Natural killer cell (primary cell): ENCODE measurements around the gene GLIPR2. TPM values are rescaled to one million over a fixed set of nuclear protein-coding genes. Genes with fewer than 3 reads are reported as not detected.

Experiments used
- ATAC-seq, 3 donors: fragments of 150-1000 bp in 2 of 3; fragments of 200-7000 bp in 1 of 3; cut with Tn5 transposase; 1 replicate in 1 of 3; 2 replicates in 2 of 3; pipeline ENCODE4 v1.10.0; 2021; ENCODE audit warnings: mild to moderate bottlenecking in 2 of 3, moderate library complexity in 2 of 3
- DNase-seq, 2 donors: peaks; one replicate each; pipeline versions ENCODE4 v3.0.0 to v3.0.0-alpha.2; 2013 to 2021; ENCODE audit warnings: mixed read lengths in 1 of 2
- H3K27ac ChIP-seq: one replicate; pipeline ENCODE4 v1.5.1; 2013; ENCODE audit warnings: mild to moderate bottlenecking, low read length
- H3K27me3 ChIP-seq: one replicate; pipeline ENCODE4 v1.6.1; 2013; ENCODE audit warnings: low read length; ENCODE audit not compliant: control insufficient read depth, insufficient read depth
- H3K36me3 ChIP-seq: one replicate; pipeline ENCODE4 v1.6.1; 2013; ENCODE audit warnings: low read length; ENCODE audit not compliant: control insufficient read depth, insufficient read depth
- H3K4me1 ChIP-seq: one replicate; pipeline ENCODE4 v1.6.1; 2013; ENCODE audit warnings: low read length; ENCODE audit not compliant: control insufficient read depth, insufficient read depth
- H3K4me3 ChIP-seq: one replicate; pipeline ENCODE4 v1.5.1; 2013; ENCODE audit warnings: low read length
- H3K9me3 ChIP-seq: one replicate; pipeline ENCODE4 v1.6.1; 2013; ENCODE audit warnings: low read length; ENCODE audit not compliant: control insufficient read depth, insufficient read depth
- H3K27ac Mint-ChIP-seq, 2 donors: one replicate each; pipeline ENCODE4 v1.8.0; 2022; ENCODE audit warnings: mild to moderate bottlenecking in 2 of 2, mixed read lengths in 2 of 2, moderate library complexity in 1 of 2
- H3K27me3 Mint-ChIP-seq, 2 donors: one replicate each; pipeline ENCODE4 v1.8.0; 2022; ENCODE audit warnings: low read depth in 2 of 2, mixed read lengths in 2 of 2
- H3K36me3 Mint-ChIP-seq: one replicate; pipeline ENCODE4 v1.8.0; 2022; ENCODE audit warnings: mixed read lengths
- H3K4me1 Mint-ChIP-seq, 2 donors: one replicate each; pipeline ENCODE4 v1.8.0; 2022; ENCODE audit warnings: mixed read lengths in 2 of 2
- H3K4me3 Mint-ChIP-seq: one replicate; pipeline ENCODE4 v1.8.0; 2022; ENCODE audit warnings: mild to moderate bottlenecking, moderate library complexity, mixed read lengths
- H3K9me3 Mint-ChIP-seq, 2 donors: one replicate each; pipeline ENCODE4 v1.8.0; 2022; ENCODE audit warnings: mixed read lengths in 2 of 2
- CTCF ChIP-seq: fragments of 200-600 bp; IDR thresholded peaks from one replicate; pipeline ENCODE4 v1.8.0; 2022; ENCODE audit warnings: antibody characterized with exemption
- WGBS: methylation state at CpG from one replicate; pipeline ENCODE4 v1.1.7; 2013; ENCODE audit warnings: missing lambda C conversion rate; ENCODE audit not compliant: insufficient coverage; 5-methylcytosine and 5-hydroxymethylcytosine counted together
- intact Hi-C: fragments of 100-400 bp; cut with micrococcal nuclease; formaldehyde crosslinking; loops from one replicate; pipeline ENCODE4 v1.14.2; 2022
- total RNA-seq, 4 donors: library from RNA; stranded (reverse); fragments of 120-200 nt in 1 of 4; gene quantifications; one replicate each; pipeline versions ENCODE4 v1.2.3 to v1.2.4, GENCODE V29; 2013 to 2022

GLIPR2 gene
- total RNA-seq, 3 donors from 2014 or later (not counting 1 experiment from before 2014, with no cell fraction given), result 124 to 135 (median 125) TPM

- 0% methylated on average over 1 of the region's 1 CpG for WGBS
- H3K4me3 ChIP-seq, result no peak overlapping the region
- Mint-ChIP-seq H3K36me3 (peaks cover under 1% of the 10 kb centered on the region), H3K27me3 (no peaks in the 10 kb centered on the region), H3K4me3 (no peak overlapping the region), H3K27ac (peak overlapping the region; percentile 60 to 77), H3K4me1 (peaks cover 53 to 68% of the 10 kb centered on the region in 2 donors), H3K9me3 (no peaks in the 10 kb centered on the region)
- H3K27me3 ChIP-seq, result no peaks in the 10 kb centered on the region
- intact Hi-C loops, result no loop called here
- no peak overlapping the region for H3K27ac ChIP-seq
- no peak for TF ChIP-seq CTCF
- H3K9me3 ChIP-seq, result no peaks in the 10 kb centered on the region
- no peak for ATAC-seq
- no peak for DNase-seq
- H3K36me3 ChIP-seq, result peaks cover 88% of the 10 kb centered on the region
- peaks cover 10% of the 10 kb centered on the region for H3K4me1 ChIP-seq
Measured at GRCh38 chr9:36207546-36208012, 71.0 kb downstream of the GLIPR2 start.

GRCh38 chr9:36208521-36209253 lies 72.2 kb downstream of the GLIPR2 start:
- H3K4me1 Mint-ChIP-seq, result peaks cover 59 to 69% of the 10 kb centered on the region in 2 donors
- no peak overlapping the region for H3K4me3 Mint-ChIP-seq
- no peak overlapping the region for H3K4me3 ChIP-seq
- intact Hi-C loops, result no loop called here
- H3K27me3 Mint-ChIP-seq, result no peaks in the 10 kb centered on the region
- no peaks in the 10 kb centered on the region for H3K9me3 Mint-ChIP-seq
- no peaks in the 10 kb centered on the region for H3K27me3 ChIP-seq
- H3K27ac Mint-ChIP-seq, result peak overlapping the region; percentile 70 to 77
- WGBS, result 92% methylated on average over 9 of the region's 10 CpGs
- H3K36me3 ChIP-seq, result peaks cover 91% of the 10 kb centered on the region
- no peak for DNase-seq
- H3K4me1 ChIP-seq, result peaks cover 12% of the 10 kb centered on the region
- H3K9me3 ChIP-seq, result no peaks in the 10 kb centered on the region
- no peak overlapping the region for H3K27ac ChIP-seq
- no peak for TF ChIP-seq CTCF
- no peaks in the 10 kb centered on the region for H3K36me3 Mint-ChIP-seq
- ATAC-seq, result no peak

GRCh38 chr9:36210722-36211121 lies 74.2 kb downstream of the GLIPR2 start:
- H3K9me3 ChIP-seq, result no peaks in the 10 kb centered on the region
- ATAC-seq (no peak), DNase-seq (no peak)
- intact Hi-C loops, result no loop called here
- TF ChIP-seq CTCF, result no peak
- H3K4me3 Mint-ChIP-seq, result no peak overlapping the region
- no peak overlapping the region for H3K4me3 ChIP-seq
- peaks cover 12% of the 10 kb centered on the region for H3K4me1 ChIP-seq
- no peaks in the 10 kb centered on the region for H3K36me3 Mint-ChIP-seq
- WGBS, result 99% methylated on average over 8 of the region's 8 CpGs
- peaks cover 59 to 70% of the 10 kb centered on the region in 2 donors for H3K4me1 Mint-ChIP-seq
- H3K27ac ChIP-seq, result no peak overlapping the region
- H3K27me3 Mint-ChIP-seq, result no peaks in the 10 kb centered on the region
- H3K36me3 ChIP-seq, result peaks cover 76% of the 10 kb centered on the region
- H3K9me3 Mint-ChIP-seq, result no peaks in the 10 kb centered on the region
- H3K27me3 ChIP-seq, result no peaks in the 10 kb centered on the region
- peak overlapping the region; percentile 57 to 77 for H3K27ac Mint-ChIP-seq

GRCh38 chr9:36211510-36211909 lies 75.0 kb downstream of the GLIPR2 start:
- TF ChIP-seq CTCF, result no peak
- ATAC-seq (no peak), DNase-seq (no peak)
- Mint-ChIP-seq H3K9me3 (no peaks in the 10 kb centered on the region), H3K27me3 (no peaks in the 10 kb centered on the region), H3K4me1 (peaks cover 58 to 75% of the 10 kb centered on the region in 2 donors), H3K27ac (peak overlapping the region; percentile 57 to 77), H3K4me3 (no peak overlapping the region), H3K36me3 (no peaks in the 10 kb centered on the region)
- Histone ChIP-seq H3K27me3 (no peaks in the 10 kb centered on the region), H3K36me3 (peaks cover 69% of the 10 kb centered on the region), H3K4me3 (no peak overlapping the region), H3K9me3 (no peaks in the 10 kb centered on the region), H3K27ac (no peak overlapping the region), H3K4me1 (peaks cover 12% of the 10 kb centered on the region)
- WGBS, result 95% methylated on average over 7 of the region's 7 CpGs
- intact Hi-C loops, result no loop called here
